HG03520 (cell line): ENCODE data around the gene EMILIN1.
"Not testable (repeated sequence)": the region's sequence is repeated elsewhere in the genome, so short reads cannot be mapped to it uniquely, and the experiment has no call there.

ENCODE experiments used
- ATAC-seq: cut with Tn5 transposase; IDR thresholded peaks from one replicate; pipeline ENCODE4 v1.9.1; 2021; ENCODE audit warnings: mild to moderate bottlenecking, moderate library complexity; ENCODE audit not compliant: unreplicated experiment

EMILIN1 gene

DNA sequence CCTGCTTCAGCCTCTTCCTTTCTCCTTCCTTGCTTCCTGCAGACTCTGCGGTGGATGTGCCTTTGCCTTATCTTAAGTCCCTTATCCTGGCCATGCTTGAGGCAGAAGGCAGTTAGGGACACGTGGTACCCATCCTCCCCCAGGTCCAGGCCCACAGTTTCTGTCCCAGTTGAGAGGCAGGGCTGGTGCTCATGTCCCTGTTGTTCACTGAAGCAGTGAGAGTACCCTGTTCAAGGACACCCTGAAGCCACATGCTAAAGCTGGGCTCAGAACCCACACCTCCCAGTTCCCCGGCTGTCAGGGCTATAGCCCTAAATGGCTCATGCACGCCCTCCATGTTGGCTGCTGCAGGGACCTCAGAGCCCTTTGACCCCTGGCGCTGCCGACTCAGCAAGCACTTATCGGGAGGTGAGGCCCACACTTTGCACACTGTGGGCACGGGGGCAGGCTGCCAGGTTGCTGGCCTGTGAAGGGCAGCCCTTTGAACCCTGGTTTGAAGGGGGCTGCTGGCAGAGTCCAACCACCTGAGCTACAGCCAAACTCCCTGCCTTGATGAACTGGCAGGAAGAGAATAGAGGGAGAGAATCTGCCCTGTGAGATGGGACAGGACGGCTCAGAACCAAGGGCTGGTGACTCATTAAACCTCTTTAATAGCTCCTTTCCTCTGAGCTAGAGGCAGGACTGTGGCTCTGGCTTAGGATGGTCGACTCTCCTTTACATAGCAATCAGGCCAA, 14.4 kb downstream of the EMILIN1 start:
- ATAC-seq, result no peak

DNA sequence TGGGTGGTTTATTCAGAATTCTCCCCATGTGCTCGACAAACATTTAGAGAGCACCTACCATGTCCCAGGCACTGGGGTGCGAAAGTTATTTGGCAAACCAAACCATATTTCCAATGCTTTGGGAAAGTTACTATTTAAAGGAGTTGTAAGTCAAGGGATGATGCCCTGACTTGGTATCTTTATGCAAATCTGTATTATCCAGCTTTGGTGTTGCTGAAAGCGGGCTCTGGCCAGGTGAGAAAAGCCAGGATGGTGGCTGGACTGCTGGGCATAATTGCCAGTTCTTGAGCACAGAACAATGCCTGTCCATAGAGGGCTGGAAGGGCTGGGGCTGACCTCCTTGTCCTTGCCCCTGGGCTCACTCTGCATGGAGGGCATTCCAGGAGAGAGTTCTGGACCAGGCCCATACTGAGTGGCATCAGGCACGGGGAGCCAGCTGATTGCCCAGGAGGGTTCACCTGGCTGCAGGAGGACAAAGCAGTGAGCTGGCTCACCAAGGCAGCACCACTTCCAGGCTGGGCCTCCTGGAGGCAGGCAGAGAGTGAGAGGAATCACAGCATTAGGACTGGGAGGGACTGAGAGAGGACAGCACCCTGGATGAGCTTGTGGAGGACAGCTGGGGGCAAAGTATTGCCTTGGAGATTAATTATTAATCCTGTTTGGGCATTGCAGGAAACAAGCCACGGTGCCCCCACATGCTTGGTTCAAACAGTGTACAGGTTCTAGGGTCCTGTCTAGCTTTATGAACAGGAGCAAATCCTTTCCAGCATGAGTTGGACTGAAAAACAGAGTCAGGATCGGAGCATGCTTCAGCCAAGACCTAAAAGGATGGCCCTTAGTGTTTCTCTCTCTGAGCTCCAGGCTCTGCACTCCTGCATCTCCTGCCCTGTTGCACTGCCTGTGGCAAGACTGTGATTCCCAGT, 15.3 kb downstream of the EMILIN1 start:
- no peak for ATAC-seq

DNA sequence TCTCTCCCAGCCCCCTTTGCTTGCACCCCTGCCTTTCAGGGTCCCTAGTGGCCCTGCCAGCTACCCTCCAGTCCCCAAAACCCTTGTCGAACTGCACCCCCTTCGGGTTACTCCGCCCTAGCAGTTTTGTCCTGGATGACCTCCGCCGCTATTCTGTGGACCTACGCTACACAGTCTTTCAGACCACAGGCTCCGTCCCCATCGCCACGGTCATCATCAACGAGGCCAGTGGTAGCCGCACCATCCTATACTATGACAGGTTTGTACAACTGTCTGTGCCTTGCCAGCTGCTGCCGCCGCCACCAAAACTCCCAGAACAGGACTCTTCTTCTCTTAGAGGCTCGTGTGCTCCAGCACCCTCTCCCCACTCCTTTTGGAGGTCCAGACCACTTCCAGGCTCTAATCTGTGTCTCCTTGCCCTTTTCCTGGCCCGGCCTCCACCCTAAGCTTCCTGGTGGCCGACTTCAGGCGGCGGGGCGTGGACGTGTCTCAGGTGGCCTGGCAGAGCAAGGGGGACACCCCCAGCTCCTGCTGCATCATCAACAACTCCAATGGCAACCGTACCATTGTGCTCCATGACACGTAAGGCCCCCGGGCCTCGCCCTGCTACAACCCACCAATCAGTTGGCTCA, 16.1 kb downstream of the EMILIN1 start:
- no peak for ATAC-seq

DNA sequence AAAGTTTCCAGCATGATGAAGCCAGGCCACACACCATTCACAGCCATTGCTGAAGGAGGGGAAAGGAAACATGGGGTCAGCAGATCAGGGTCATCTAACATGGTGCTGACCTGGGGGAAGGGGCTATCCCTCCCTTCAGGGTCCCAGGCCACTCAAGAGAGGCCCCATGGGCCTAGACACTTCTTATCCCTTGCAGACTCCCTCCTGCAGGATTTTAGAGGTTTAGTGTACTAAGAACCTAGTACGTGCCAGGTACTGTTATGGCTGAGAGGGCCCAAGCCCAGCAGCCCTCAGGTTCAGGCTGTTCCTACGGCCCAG, 17.0 kb downstream of the EMILIN1 start:
- ATAC-seq, result no peak

DNA sequence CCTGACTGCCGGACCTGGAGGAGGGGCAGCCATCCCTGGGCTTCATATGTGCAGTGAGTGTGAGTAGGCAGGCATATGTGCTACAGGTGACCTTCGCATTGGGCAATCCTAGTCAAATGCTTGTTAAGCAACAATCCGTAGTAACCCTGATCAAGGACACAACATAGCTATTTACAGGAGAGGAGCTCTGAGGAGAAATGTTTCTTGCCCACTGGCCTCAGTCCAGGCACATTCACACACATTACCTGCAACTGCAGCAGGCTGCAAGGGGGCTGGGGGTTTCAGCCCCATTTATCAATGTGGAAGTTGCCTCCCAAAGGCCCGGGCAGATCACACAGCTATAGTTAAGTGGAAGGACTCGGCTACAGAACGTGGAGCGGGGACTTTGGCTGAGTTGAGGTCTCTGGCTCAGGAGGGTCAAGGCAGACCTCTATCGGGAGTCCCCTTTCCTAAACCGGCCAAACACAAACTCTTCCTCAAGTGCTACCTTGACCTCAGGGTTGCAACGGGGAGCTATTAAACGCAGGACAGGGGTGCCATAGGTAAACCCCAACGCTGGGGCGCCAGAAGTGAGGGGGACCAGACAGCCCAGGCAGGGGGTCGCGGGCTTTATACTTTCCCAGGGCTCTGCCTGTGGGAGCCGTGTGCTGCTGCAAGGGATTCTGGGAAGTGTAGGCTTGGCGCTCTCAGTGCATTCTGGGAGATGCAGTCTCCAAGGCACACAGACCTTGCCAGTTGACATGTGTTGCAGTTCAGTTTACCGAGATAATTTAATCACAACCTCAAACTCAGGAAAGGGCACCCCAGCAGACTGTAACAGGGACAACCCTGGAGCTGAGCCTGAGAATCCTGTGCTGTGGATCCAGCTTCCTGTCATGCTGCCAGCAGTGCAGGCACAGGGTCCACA, 17.6 kb downstream of the EMILIN1 start:
- no peak for ATAC-seq

DNA sequence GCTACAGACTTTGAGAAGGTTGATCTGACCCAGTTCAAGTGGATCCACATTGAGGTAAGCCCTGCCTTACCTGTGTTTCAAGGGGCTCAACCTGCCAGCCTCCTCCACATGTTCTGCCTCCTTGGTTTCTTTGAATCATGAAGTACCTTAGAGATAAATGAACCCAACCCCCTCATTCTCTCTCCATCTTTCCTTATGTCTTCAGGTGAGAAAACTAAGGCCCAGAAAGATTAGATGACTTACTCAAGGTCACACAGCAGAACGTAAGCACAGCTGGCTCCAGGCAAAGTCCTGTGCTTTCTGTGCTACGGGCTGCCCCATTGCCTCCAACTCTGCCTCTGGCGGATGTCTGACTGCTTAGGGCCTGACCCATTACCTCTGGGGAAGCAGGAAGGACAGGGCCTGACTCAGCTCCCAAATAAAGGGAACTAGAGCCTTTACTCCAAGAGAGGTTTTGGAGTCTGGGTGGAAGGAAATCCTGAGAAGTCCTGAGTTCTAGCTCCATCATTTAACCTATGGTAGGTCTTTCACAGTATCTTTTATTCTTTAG, 18.4 kb downstream of the EMILIN1 start:
- no peak for ATAC-seq

DNA sequence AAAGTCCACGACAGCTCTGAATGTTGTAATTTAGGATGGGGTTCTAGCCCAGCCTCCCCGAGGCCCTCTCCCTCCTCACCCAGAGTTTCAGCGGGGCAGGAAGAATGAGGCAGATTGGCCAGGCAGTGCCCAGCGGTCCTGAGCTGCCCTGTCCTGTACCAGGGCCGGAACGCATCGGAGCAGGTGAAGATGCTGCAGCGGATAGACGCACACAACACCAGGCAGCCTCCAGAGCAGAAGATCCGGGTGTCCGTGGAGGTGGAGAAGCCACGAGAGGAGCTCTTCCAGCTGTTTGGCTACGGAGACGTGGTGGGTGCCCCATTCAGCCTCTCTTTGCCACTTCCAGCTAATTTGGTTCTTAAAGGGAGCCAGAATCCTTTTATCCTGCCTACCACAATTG, 18.9 kb downstream of the EMILIN1 start:
- ATAC-seq, result no peak

DNA sequence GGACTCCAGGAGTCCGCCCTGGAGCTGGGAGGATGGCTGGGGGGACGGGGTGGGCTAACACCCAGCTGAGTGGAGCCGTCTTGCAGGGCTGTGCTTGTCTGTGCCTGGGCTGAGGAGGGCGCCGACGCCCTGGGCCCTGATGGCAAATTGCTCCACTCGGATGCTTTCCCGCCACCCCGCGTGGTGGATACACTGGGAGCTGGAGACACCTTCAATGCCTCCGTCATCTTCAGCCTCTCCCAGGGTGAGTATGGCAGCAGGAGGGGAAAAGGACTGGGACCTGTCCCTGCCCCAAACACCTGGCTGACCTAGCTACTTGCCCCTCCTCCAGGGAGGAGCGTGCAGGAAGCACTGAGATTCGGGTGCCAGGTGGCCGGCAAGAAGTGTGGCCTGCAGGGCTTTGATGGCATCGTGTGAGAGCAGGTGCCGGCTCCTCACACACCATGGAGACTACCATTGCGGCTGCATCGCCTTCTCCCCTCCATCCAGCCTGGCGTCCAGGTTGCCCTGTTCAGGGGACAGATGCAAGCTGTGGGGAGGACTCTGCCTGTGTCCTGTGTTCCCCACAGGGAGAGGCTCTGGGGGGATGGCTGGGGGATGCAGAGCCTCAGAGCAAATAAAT, 21.0 kb downstream of the EMILIN1 start:
- ATAC-seq, result no peak

DNA sequence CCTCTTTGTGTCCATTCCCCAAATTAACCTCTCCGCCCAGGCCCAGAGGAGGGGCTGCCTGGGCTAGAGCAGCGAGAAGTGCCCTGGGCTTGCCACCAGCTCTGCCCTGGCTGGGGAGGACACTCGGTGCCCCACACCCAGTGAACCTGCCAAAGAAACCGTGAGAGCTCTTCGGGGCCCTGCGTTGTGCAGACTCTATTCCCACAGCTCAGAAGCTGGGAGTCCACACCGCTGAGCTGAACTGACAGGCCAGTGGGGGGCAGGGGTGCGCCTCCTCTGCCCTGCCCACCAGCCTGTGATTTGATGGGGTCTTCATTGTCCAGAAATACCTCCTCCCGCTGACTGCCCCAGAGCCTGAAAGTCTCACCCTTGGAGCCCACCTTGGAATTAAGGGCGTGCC, 21.6 kb downstream of the EMILIN1 start:
- ATAC-seq, result no peak

DNA sequence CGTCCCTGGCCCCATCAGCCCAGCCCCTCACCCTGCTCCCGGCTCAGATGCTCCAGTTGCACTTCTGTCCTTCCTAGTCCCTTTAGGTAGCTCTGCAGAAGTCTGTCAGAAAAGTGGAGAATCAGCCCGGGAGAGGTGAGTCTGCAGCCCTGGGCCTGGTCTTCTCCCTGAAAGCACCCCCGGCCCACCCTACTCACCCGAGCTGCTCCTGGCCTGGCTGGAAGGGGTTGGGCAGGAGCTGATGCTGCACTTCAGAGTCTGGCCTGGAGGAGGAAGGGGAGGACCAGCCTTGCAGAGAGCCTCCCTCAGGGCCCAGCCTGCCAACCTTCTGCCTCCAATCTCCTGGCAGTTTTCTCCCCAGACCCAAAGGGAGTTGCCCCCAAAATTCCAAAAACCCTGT, 23.9 kb downstream of the EMILIN1 start:
- ATAC-seq, result no peak

DNA sequence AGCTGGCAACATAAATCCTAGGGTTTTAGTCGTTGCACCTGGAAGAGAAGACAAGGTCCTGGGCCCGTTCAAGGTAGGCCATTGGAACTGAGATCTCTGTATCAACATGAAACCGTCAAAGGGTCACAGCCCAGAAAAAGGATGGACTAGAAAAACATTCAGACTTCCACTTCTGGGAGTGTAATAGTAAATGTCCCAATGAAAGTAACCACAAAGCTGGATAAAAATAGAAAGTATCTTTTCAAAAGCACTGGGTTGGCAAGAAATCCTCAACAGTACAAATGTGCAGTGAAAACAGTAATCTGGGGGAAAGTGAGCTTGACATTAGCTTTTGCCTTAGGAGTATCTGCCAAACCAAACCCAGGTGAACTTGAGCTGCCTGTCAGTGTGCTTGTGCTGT, 27.6 kb downstream of the EMILIN1 start:
- ATAC-seq, result no peak

DNA sequence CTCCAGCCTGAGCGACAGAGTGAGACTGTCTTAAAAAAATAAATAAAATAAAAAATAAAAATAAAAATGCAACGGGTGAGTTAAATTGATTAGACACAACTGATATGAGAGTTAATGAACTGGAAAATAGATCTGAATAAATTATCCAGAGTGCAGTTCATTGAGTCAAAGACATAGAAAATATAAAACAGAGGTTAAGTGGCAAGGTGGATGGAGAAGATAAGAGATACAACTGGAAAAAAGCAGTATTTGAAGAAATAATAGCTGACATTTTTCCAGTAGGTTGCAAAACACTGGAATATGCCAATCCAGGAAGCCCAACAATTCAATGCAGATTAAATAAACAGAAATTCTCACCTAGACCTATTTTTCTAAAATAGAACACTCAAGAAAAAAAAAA, 29.8 kb downstream of the EMILIN1 start:
- ATAC-seq, result no peak

DNA sequence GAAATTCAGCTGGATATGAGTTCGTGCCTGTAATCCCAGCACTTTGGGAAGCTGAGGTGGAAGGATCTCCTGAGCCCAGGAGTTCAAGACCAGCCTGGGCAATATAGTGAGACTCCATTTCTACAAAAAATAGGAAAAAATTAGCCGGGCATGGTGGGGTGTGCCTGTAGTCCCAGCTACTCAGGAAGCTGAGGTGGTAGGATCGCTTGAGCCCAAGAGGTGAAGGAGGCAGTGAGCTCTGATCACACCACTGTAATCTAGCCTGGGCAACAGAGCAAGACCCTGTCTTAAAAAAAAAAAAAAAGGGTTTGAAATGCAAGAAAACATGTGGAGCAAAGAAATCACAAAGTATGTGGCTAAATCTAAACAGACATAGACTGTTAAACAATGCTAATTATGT, 30.7 kb downstream of the EMILIN1 start:
- no peak for ATAC-seq

DNA sequence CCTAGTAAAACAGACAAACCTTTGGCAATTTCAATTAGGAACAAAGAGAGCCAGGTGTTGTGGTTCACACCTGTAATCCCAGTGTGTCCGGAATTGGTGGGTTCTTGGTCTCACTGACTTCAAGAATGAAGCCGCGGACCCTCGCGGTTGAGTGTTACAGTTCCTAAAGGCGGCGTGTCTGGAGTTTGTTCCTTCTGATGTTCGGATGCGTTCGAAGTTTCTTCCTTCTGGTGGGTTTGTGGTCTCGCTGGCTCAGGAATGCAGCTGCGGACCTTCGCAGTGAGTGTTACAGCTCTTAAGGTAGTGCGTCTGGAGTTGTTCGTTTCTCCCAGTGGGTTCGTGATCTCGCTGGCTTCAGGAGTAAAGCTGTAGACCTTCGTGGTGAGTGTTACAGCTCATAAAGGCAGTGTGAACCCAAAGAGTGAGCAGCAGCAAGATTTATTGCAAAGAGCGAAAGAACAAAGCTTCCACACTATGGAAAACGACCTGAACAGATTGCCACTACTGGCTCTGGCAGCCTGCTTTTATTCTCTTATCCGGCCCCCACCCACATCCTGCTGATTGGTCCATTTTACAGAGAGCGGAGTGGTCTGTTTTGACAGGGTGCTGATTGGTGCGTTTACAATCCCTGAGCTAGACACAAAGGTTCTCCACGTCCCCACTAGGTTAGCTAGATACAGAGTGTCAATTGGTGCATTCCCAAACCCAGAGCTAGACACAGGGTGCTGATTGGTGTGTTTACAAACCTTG, 32.4 kb downstream of the EMILIN1 start:
- ATAC-seq, result not testable (repeated sequence)

DNA sequence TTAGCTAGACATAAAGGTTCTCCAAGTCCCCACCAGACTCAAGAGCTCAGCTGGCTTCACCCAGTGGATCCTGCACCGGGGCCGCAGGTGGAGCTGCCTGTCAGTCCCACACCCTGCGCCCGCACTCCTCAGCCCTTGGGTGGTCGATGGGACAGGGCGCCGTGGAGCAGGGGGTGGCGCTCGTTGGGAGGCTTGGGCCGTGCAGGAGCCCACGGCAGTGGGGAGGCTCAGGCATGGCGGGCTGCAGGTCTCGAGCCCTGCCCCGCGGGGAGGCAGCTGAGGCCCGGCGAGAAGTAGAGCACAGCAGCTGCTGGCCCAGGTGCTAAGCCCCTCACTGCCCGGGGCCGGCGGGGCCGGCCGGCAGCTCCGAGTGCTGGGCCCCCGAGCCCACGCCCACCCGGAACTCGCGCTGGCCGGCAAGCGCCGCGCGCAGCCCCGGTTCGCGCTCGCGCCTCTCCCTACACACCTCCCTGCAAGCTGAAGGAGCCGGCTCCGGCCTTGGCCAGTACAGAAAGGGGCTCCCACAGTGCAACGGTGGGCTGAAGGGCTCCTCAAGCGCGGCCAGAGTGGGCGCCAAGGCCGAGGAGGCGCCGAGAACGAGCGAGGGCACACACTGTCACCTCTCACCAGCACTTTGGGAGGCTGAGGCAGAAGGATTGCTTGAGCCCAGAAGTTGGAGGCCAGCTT, 33.1 kb downstream of the EMILIN1 start:
- not testable (repeated sequence) for ATAC-seq

DNA sequence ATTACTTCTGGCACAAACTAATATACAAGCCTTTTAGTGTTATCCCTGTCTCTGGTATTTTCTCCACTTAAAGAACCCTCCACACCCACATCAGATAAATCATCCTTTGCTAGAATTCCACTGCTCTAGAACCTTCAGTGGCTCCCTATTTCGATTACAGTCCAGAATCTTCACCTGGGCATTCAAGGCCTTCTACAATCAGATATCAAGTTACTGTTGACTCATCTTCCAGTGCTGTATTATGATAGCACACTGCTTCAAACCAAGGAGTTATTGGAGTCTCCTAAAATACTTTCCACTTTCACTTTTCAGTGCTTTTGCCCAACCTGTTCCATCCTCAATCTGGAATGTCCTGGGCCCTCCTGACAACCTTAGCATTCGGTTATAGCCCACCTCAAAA, 37.1 kb downstream of the EMILIN1 start:
- ATAC-seq, result no peak

DNA sequence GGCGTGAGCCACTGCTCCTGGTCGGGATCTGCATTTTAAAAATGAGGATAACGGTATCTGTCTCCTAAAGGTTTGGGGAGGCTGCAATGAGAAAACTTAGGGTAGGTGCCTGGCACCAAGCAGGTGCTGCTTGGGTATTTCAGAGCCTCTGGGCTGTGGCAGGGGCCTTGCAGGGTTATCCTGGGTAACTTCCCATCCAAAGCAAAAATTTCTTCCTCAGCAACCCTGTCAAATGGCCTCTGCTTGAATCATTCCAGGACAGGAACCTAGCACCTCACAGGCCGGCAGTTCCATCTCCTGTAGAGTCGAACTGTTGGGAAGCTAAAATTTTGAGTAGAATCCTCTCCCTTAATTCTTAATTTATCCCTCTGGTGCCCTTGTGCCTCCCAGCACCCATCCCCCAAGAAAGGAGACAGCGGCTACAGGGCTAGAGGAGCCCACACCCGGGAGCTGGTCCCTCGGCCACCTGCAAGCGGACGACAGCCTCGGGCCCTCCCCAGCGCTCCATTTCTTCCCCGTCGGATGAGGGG, 39.6 kb downstream of the EMILIN1 start:
- ATAC-seq, result no peak

DNA sequence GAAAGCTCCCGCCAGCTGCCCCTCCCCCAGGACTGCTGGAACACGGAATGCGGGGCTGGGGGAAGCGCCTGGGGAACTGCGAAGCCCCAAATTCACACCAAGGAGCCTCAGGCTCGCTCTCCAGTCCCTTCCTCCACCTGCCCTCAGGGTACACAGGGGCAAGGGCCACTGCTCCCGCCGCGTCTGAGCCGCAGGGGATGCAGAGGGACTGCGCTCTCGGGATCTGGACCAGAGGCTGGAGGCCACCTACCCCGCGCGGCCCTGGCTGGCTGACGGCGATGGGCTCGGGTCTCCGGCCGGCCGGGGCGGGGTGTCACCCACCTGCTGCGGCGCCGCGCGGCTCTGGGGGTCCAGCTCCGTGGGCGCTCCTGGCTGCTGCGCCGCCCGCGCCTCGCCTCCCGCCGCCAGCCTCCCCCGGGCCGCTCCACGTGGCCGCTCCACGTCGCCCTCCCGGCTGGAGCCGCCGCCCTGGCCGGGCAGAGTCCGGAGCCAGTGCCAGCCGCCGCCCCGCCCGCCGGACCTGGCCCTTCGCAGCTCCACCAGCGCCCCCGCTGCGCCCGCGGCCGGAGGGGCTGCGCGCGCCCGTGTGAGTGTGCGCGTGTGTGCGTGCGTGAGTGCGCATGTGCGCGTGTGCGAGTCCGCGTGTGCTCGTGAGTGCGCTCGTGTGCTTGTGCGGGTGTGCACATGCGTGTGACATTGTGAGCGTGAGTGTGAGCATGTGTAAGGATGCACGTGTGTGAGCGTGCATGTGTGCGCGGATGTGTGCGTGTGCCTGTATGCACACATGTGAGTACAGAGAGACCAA, 40.3 kb downstream of the EMILIN1 start, which contains the start of gene CGREF1:
TSS of gene CGREF1 (minus strand) at position 604 of the 805 bp plus-strand sequence. CDS start 14,762 bp downstream, outside the sequence.
- no peak for ATAC-seq
